ENCODE data around the gene SCLY.

SCLY gene

DNA sequence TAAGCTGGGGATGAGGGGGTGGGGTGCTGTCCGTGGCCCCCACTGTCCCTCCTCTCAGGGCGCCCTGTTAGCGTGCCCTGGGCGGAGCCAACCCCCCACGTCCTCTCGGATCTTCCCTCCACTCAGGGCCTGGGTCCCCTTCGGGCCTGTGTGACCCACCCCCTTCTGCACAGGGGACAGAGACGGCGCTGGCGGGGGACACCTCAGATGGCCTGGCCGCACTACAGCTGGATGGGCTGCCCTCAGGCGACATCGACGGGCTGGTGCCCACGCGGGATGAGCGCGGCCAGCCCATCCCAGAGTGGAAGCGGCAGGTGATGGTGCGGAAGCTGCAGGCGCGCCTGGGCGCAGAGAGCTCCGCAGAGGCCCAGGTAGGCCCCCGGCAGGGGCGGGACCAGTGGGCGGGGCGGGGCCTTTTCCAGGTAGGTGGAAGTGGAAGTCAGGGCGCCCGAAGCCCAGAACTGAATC is 67.8 kb downstream of the SCLY start:
- DNase-seq: no peak

- DNase-seq: no peak
These were observed 68.6 kb downstream of the SCLY start for GRCh38 chr2:238129166-238130010.

GRCh38 chr2:238130111-238130695 is 69.4 kb downstream of the SCLY start:
- no peak for DNase-seq

- no peak for DNase-seq
These were observed 70.2 kb downstream of the SCLY start for GRCh38 chr2:238130696-238131628.

GRCh38 chr2:238131761-238132462 is 71.1 kb downstream of the SCLY start:
- no peak for DNase-seq

DNA sequence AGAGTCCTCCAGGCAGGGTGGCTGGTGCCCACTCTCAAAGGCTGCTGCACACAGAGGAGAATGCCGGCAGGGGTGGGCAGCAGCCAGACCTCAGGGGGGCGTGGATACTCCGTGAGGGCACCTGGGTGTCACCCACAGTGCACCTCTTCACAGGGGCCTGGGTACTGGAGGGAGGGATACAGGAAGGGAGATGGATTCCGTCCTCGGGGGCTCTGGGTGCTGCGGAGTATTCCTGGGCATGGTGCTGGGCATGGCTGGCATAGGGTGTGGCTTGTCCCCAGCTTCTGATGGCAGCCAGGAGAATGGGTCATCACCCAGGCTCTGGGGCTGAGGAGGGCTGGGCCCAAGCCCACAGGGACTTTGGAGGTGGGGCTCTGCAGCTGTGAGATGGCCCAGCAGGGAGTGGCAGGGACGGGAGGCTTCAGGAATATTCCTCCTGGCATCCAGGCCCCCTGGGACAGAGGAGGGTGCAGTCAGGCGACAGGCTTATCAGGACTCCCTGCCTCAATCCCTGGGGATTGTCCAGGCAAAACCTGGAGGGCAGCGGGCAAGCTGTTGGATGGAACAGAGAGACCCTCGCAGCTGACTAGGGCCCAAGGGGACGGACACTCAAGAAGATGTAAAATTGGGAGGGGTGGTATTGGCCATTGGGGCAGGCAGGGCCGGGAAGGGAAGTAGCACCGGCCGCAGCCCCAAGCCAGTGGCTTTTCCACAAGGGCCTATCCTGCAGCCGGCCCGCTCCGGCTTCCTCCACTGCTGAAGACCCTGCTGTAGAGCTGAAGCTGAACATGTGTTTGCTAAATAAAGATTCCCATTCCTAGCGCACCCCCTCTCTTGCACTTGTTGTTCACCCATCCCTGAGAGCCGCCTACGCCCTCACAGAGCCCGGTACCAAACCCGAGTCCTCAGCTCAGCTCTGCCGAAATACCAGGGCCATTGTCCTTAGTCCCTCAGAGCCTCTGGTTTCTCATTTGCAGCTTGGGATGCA is 72.0 kb downstream of the SCLY start:
- no peak for DNase-seq

- DNase-seq: peak; percentile 74
These were observed 72.9 kb downstream of the SCLY start for GRCh38 chr2:238133499-238134392.

DNA sequence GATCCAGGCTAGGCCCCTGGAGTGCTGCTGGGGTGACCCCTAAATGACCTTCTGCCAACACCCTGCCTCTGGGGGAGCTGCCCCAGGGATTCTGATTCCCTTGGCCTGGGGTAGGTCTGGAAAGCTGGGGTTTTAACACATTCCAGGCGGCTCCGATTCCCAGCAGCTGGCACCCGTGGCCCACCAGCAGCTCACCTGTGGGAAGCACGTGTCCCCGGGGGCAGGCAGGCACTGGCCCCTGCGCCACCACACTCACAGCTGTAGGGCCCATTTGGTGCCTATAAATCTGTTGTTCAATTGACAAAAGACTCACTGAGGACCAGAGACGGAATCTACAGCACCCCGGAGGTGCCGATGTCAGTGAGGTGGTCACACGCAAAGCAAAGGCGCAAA is 73.6 kb downstream of the SCLY start:
- no peak for DNase-seq

DNA sequence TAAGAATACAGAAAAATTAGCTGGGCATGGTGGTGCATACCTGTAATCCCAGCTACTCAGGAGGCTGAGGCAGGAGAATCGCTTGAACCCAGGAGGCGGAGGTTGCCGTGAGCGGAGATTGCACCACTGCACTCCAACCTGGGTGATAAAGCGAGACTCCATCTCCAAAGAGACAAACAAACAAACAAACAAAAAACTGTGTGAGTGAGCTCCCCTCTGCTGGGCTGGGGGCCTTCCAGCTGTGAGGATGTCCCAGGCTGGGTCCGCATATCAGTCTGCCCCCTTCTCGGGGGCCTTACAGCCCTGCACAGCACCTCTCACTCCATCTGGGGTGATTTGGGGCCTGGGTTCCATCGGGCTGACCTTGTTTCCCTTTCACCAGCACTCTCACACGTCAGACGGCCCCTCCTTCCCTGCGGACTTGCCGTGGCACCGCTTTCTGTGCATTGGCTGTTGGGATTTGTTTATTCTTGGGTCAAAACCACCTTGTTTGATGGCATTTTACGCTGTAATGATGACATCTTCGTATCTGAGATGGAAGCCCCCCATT is 74.9 kb downstream of the SCLY start:
- no peak for DNase-seq

- DNase-seq: no peak
These were observed 76.2 kb downstream of the SCLY start for GRCh38 chr2:238136820-238137537.

GRCh38 chr2:238137885-238138284 is 77.1 kb downstream of the SCLY start:
- no peak for DNase-seq

DNA sequence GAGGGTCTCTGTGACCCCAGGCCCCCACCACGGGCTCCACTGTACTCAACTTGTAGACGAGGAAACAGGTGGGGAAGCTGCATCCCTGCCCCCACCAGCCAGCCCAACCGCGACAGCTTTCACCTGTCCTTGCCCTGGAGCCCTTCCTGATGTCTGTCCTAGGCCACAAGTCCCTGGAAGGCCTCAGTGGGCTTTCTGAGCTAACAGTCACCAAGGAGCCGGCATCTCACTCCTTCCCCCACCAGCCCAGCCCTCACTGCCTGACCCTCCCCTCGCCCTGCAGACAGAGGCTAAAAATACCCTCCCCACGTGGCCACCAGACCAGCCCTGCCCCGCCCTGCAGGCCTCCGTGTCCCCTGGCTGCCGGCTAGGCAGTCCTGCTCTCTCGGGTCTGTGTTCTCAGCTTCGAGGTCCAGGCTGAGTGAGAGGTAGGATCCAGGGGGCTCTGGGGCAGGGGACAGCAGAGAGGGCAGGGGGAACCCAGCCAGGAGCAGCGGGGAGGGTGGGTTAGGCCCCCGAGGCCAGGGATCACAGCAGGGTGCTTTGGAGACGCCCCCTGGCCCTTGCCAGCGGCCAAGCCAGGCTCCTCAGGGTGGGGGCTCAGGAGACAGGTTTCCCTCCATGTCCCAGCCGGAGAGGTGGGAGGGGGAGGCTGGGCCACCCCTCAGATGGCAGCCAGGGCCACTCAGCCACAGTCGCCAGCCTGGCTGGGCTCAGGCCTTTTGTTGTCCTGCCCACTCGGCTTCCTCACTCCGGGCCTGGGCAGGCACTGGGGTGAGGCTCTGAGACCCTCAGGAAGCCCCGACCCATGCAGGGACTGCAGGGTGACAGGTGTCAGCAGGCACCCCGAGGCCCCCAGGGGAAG is 77.8 kb downstream of the SCLY start, which contains the start of gene KLHL30:
Gene KLHL30 (plus strand): TSS at position 338 of the 865 bp plus-strand sequence. CDS start 2,087 bp downstream, outside the sequence.
- DNase-seq: no peak

- DNase-seq: no peak
These were observed 78.6 kb downstream of the SCLY start for GRCh38 chr2:238139196-238140039.

GRCh38 chr2:238140040-238140439 is 79.2 kb downstream of the SCLY start:
- no peak for DNase-seq

DNA sequence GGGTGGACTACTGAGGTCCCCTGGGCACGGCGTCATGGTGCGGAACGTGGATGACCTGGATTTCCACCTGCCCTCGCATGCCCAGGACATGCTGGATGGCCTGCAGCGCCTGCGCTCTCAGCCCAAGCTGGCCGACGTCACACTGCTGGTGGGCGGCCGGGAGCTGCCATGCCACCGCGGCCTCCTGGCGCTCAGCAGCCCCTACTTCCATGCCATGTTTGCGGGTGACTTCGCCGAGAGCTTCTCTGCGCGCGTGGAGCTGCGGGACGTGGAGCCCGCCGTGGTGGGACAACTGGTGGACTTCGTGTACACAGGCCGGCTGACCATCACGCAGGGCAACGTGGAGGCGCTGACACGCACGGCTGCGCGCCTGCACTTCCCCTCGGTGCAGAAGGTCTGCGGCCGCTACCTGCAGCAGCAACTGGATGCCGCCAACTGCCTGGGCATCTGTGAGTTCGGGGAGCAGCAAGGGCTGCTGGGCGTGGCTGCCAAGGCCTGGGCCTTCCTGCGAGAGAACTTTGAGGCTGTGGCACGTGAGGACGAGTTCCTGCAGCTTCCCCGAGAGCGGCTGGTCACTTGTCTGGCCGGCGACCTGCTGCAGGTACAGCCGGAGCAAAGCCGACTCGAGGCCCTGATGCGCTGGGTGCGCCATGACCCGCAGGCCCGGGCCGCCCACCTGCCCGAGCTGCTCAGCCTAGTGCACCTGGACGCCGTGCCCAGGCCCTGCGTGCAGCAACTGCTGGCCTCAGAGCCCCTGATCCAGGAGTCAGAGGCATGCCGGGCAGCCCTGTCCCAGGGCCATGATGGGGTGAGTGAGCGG is 80.1 kb downstream of the SCLY start:
- no peak for DNase-seq

Measured in 8988T (cell line).